Mucosa of rectum (tissue), 2 donors: ENCODE results near the gene HMOX1.
A peak's percentile ranks its signal among the peaks of the same experiment; 100 is the strongest.

Experiments
- H3K27ac ChIP-seq, 2 donors: one replicate each; pipeline ENCODE4 v1.7.0; 2013; ENCODE audit warnings: inconsistent platforms in 2 of 2, low read depth in 2 of 2, low read length in 2 of 2
- H3K27me3 ChIP-seq, 2 donors: one replicate each; pipeline ENCODE4 v1.7.0; 2013; ENCODE audit warnings: low read length in 2 of 2; ENCODE audit not compliant: control insufficient read depth in 2 of 2, insufficient read depth in 2 of 2
- H3K36me3 ChIP-seq, 2 donors: one replicate each; pipeline ENCODE4 v1.7.0; 2013; ENCODE audit warnings: low read length in 2 of 2; ENCODE audit not compliant: control insufficient read depth in 2 of 2, insufficient read depth in 2 of 2
- H3K4me1 ChIP-seq, 2 donors: one replicate each; pipeline ENCODE4 v1.7.0; 2013; ENCODE audit warnings: low read length in 2 of 2, mild to moderate bottlenecking in 1 of 2; ENCODE audit not compliant: control insufficient read depth in 2 of 2, insufficient read depth in 2 of 2
- H3K4me3 ChIP-seq, 2 donors: one replicate each; pipeline ENCODE4 v1.7.0; 2013; ENCODE audit warnings: low read length in 2 of 2
- H3K9ac ChIP-seq, 2 donors: one replicate each; pipeline ENCODE4 v1.7.0; 2013; ENCODE audit warnings: low read length in 2 of 2, low read depth in 1 of 2, mild to moderate bottlenecking in 1 of 2
- H3K9me3 ChIP-seq, 2 donors: one replicate each; pipeline ENCODE4 v1.7.0; 2013; ENCODE audit warnings: low read length in 2 of 2; ENCODE audit not compliant: control insufficient read depth in 2 of 2
- donor health status: healthy.
- donor health status: Normal muscosa, but diverticular disease.

The HMOX1 gene

GRCh38 chr22:35380537-35381423, at the start of gene HMOX1:
HMOX1 (plus strand) TSS chr22:35381096; CDS start chr22:35381174, 78 bp downstream.
- H3K36me3 ChIP-seq = peaks cover 6 to 14% of the 10 kb centered on the region in 2 donors
- peak within 1 kb of the TSS; percentile 74 to 76 for H3K4me3 ChIP-seq
- H3K4me1 ChIP-seq = peaks cover 46 to 47% of the 10 kb centered on the region in 2 donors
- H3K9ac ChIP-seq = peak within 1 kb of the TSS; percentile 74 to 75
- H3K27me3 ChIP-seq = no peaks in the 10 kb centered on the region
- H3K9me3 ChIP-seq = no peaks in the 10 kb centered on the region
- H3K27ac ChIP-seq = peak within 1 kb of the TSS; percentile 81 to 87

- H3K27me3 ChIP-seq = no peaks in the 10 kb centered on the region
- no peak overlapping the region for H3K9ac ChIP-seq
- peaks cover 5 to 8% of the 10 kb centered on the region in 2 donors for H3K4me1 ChIP-seq
- H3K36me3 ChIP-seq = peaks cover 50 to 66% of the 10 kb centered on the region in 2 donors
- no peak overlapping the region for H3K4me3 ChIP-seq
- H3K9me3 ChIP-seq = no peaks in the 10 kb centered on the region
- no peak overlapping the region for H3K27ac ChIP-seq
Measured at GRCh38 chr22:35332278-35332677, 48.6 kb upstream of the HMOX1 start.

GRCh38 chr22:35333220-35333619, 47.7 kb upstream of the HMOX1 start:
- Histone ChIP-seq H3K27me3 (no peaks in the 10 kb centered on the region), H3K9ac (no peak overlapping the region), H3K9me3 (no peaks in the 10 kb centered on the region), H3K27ac (no peak overlapping the region), H3K4me1 (peaks cover 5 to 8% of the 10 kb centered on the region in 2 donors), H3K36me3 (peaks cover 49 to 59% of the 10 kb centered on the region in 2 donors), H3K4me3 (no peak overlapping the region)

- H3K9ac ChIP-seq = no peak overlapping the region
- no peak overlapping the region for H3K27ac ChIP-seq
- H3K9me3 ChIP-seq = no peaks in the 10 kb centered on the region
- H3K4me1 ChIP-seq = peaks cover 5 to 8% of the 10 kb centered on the region in 2 donors
- no peak overlapping the region for H3K4me3 ChIP-seq
- no peaks in the 10 kb centered on the region for H3K27me3 ChIP-seq
- peaks cover 51 to 60% of the 10 kb centered on the region in 2 donors for H3K36me3 ChIP-seq
Measured at GRCh38 chr22:35334004-35334403, 46.9 kb upstream of the HMOX1 start.

GRCh38 chr22:35335468-35335867, 45.4 kb upstream of the HMOX1 start:
- Histone ChIP-seq H3K4me3 (no peak overlapping the region), H3K9me3 (no peaks in the 10 kb centered on the region), H3K27ac (no peak overlapping the region), H3K9ac (no peak overlapping the region), H3K4me1 (peaks cover 1 to 4% of the 10 kb centered on the region in 2 donors), H3K27me3 (no peaks in the 10 kb centered on the region), H3K36me3 (peaks cover 53 to 61% of the 10 kb centered on the region in 2 donors)

- H3K4me1 ChIP-seq = no peaks in the 10 kb centered on the region
- no peak overlapping the region for H3K4me3 ChIP-seq
- H3K9me3 ChIP-seq = no peaks in the 10 kb centered on the region
- no peak overlapping the region for H3K27ac ChIP-seq
- H3K27me3 ChIP-seq = no peaks in the 10 kb centered on the region
- H3K36me3 ChIP-seq = peaks cover 56 to 66% of the 10 kb centered on the region in 2 donors
- no peak overlapping the region for H3K9ac ChIP-seq
Measured at GRCh38 chr22:35335936-35336781, 44.7 kb upstream of the HMOX1 start.

- Histone ChIP-seq H3K27me3 (no peaks in the 10 kb centered on the region), H3K27ac (no peak overlapping the region), H3K9ac (no peak overlapping the region), H3K9me3 (no peaks in the 10 kb centered on the region), H3K4me3 (no peak overlapping the region), H3K4me1 (no peaks in the 10 kb centered on the region), H3K36me3 (peaks cover 45 to 66% of the 10 kb centered on the region in 2 donors)
Measured at GRCh38 chr22:35337932-35338331, 43.0 kb upstream of the HMOX1 start.

- Histone ChIP-seq H3K9ac (no peak overlapping the region), H3K27me3 (no peaks in the 10 kb centered on the region), H3K36me3 (peaks cover 40 to 49% of the 10 kb centered on the region in 2 donors), H3K9me3 (no peaks in the 10 kb centered on the region), H3K4me3 (no peak overlapping the region), H3K4me1 (no peaks in the 10 kb centered on the region), H3K27ac (no peak overlapping the region)
Measured at GRCh38 chr22:35341090-35341874, 39.6 kb upstream of the HMOX1 start.

GRCh38 chr22:35342390-35342789, 38.5 kb upstream of the HMOX1 start:
- Histone ChIP-seq H3K27me3 (no peaks in the 10 kb centered on the region), H3K4me3 (no peak overlapping the region), H3K9me3 (no peaks in the 10 kb centered on the region), H3K36me3 (peaks cover 35 to 47% of the 10 kb centered on the region in 2 donors), H3K4me1 (no peaks in the 10 kb centered on the region), H3K9ac (no peak overlapping the region), H3K27ac (no peak overlapping the region)
